Measurements from ENCODE around the gene CAMTA1. TPM values are rescaled to one million over a fixed set of nuclear protein-coding genes. Genes with fewer than 3 reads are reported as not detected.

Gene CAMTA1
- total RNA-seq, 2 donors from 2014 or later: 100 to 102 TPM

DNA sequence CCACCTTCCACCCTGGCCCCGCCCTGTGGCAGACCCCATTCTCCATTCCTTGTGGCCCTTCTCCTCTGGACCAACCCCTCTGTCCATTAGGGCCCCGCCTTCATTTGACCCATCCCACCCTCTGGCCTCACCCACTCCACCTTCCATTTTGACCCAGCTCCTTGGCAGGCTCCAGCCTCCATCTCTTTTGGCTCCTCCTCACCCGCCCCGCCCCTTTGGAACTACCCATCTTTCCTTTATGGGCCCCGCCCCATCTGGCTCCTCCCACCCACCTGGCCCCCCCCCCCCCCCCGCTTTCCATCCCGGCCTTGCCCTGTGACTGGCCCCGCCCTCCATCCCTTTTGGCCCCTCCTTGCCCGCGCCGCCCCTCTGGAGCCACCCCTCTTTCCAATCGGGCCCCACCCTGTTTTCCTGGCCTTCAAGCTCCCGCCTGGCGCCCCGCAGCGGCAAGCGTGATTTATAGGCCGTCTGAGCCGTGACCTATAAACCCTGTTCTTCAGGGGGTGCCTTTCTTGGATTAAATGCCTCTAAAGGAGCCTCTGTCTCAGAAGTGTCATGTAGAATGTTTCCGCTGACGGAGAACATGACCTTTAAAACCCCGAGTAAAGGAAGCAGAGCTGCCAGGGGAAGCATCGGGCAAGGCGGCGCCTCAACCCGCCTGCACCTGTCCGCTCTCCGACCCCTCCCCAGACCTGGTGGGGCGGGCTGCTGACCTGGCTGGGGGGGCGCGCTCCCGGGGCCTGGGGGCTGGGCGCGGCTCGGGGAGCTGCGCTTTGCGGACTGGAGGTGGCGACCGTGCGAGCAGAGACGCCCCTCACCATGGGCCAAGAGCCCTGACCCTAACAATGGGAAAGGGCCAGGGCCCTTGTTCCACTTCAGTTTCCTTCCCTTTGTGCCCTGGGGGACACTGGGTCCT, 178.0 kb downstream of the CAMTA1 start:
- H3K36me3 ChIP-seq: no peaks in the 10 kb centered on the region
- no peaks in the 10 kb centered on the region for H3K9me3 ChIP-seq
- no peak for TF ChIP-seq POLR2A (IDR thresholded peaks at IDR 0.05)
- no peak for TF ChIP-seq POLR2AphosphoS5 (IDR thresholded peaks at IDR 0.05)
- TF ChIP-seq, protein P1, sequence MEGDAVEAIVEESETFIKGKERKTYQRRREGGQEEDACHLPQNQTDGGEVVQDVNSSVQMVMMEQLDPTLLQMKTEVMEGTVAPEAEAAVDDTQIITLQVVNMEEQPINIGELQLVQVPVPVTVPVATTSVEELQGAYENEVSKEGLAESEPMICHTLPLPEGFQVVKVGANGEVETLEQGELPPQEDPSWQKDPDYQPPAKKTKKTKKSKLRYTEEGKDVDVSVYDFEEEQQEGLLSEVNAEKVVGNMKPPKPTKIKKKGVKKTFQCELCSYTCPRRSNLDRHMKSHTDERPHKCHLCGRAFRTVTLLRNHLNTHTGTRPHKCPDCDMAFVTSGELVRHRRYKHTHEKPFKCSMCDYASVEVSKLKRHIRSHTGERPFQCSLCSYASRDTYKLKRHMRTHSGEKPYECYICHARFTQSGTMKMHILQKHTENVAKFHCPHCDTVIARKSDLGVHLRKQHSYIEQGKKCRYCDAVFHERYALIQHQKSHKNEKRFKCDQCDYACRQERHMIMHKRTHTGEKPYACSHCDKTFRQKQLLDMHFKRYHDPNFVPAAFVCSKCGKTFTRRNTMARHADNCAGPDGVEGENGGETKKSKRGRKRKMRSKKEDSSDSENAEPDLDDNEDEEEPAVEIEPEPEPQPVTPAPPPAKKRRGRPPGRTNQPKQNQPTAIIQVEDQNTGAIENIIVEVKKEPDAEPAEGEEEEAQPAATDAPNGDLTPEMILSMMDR (IDR thresholded peaks at IDR 0.05): no peak
- intact Hi-C loops (cut with DNase I): no loop called here
- H3K27ac ChIP-seq: no peak overlapping the region
- no peak overlapping the region for H3K4me3 ChIP-seq
- no peaks in the 10 kb centered on the region for H3K27me3 ChIP-seq (replicated peaks; ENCODE audit: insufficient read depth)
- 34% methylated on average over 40 of the region's 41 CpGs for WGBS
- DNase-seq (ENCODE audit: low spot score): no peak
- H3K4me1 ChIP-seq (replicated peaks): peaks cover 8% of the 10 kb centered on the region

DNA sequence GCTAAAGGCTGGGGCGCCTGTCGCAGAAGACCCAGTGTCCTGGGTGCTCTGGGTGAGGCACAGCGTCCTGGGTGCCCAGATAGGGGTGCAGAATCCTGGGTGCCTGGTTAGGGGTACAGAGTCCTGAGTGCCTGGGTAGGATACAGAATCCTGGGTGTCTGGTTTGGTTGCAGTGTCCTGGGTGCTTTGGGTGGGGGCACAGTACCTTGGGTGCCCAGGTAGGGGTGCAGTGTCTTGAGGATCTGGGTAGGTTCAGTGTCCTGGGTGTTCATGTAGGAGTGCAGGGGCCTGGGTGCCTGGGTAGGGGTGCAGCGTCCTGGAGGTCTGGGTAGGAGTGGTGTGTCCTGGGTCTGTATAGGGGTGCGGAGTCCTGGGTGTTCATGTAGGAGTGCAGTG, 178.7 kb downstream of the CAMTA1 start:
- Histone ChIP-seq H3K27ac (no peak overlapping the region), H3K4me3 (no peak overlapping the region), H3K27me3 (replicated peaks; ENCODE audit: insufficient read depth) (no peaks in the 10 kb centered on the region)

DNA sequence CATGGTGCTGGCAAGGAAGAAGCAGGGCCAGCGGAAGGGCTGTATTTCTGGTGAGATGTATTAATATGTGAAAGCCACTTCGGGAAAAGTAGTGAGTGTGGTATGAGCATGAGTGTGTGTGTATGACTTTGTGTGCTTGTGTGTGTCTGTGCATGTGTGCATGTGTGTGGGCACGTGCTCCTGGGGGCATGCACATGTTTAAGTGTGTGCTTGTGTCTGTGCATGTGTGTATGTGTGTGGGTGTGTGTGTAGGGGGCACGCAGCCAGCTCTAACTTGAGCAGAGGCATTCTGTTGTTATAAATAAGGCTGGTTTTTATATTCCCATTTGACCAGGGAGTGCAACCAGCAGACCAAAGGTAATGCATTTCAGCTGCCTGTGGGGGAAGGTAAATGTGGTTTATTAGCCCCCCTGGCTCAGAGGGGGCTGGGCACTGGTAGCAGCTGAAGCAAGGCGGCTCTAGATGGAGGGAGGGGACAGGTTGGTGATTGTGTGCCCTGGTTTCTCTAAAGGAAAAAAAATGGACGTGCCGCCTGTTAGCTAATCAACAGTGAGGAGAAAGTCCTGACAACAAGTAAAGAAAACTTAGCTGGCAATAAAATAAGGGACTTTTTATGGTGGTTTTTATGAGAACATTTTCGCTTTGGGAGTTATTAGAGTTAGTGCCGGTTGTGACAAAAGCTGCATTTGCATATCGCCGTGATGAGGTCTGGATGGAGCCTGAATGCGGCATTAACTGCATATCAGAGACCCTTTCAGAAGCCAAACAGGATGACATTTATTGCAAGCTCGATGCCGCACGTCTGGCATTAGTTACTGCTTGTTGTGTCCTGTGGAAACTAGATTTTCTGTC, 180.1 kb downstream of the CAMTA1 start:
- DNase-seq (ENCODE audit: low spot score): no peak
- peaks cover 8% of the 10 kb centered on the region for H3K4me1 ChIP-seq (replicated peaks)
- 17% methylated on average over 15 of the region's 15 CpGs for WGBS
- no peaks in the 10 kb centered on the region for H3K36me3 ChIP-seq
- H3K27me3 ChIP-seq (replicated peaks; ENCODE audit: insufficient read depth): no peaks in the 10 kb centered on the region
- TF ChIP-seq POLR2A (IDR thresholded peaks at IDR 0.05) (no peak), POLR2AphosphoS5 (IDR thresholded peaks at IDR 0.05) (peak; percentile 41)
- no peak overlapping the region for H3K27ac ChIP-seq
- no peak overlapping the region for H3K4me3 ChIP-seq
- no peaks in the 10 kb centered on the region for H3K9me3 ChIP-seq
- intact Hi-C loops (cut with DNase I): no loop called here

More for the DNA sequence above, 178.7 kb downstream of the CAMTA1 start:
- Histone ChIP-seq H3K36me3 (no peaks in the 10 kb centered on the region), H3K9me3 (no peaks in the 10 kb centered on the region), H3K4me1 (replicated peaks) (peaks cover 8% of the 10 kb centered on the region)
- intact Hi-C loops (cut with DNase I): no loop called here
- WGBS: 89% methylated on average over 5 of the region's 5 CpGs
- TF ChIP-seq, protein P1 (IDR thresholded peaks at IDR 0.05): no peak
- no peak for TF ChIP-seq POLR2AphosphoS5 (IDR thresholded peaks at IDR 0.05)
- TF ChIP-seq POLR2A (IDR thresholded peaks at IDR 0.05): no peak
- DNase-seq (ENCODE audit: low spot score): no peak

DNA sequence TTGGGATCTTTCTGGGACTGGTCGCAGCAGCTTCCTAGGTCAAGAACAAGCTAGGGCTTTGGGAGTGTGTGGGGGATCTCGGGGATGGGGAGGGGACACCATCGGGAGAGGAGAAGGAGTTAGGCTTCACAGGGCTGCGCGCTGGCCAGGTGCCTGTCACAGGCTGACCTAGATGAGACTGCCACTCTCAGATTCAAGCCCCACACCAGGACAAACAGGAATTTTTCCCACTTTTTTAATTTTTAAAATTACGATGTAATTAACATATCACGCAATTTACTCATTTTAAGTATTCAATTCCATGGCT, 180.6 kb downstream of the CAMTA1 start:
- peaks cover 8% of the 10 kb centered on the region for H3K4me1 ChIP-seq (replicated peaks)
- H3K4me3 ChIP-seq: no peak overlapping the region
- intact Hi-C loops (cut with DNase I): no loop called here
- H3K9me3 ChIP-seq: no peaks in the 10 kb centered on the region
- WGBS: 27% methylated on average over 7 of the region's 7 CpGs
- DNase-seq (ENCODE audit: low spot score): no peak
- no peaks in the 10 kb centered on the region for H3K36me3 ChIP-seq
- TF ChIP-seq POLR2AphosphoS5 (IDR thresholded peaks at IDR 0.05): no peak
- no peak for TF ChIP-seq POLR2A (IDR thresholded peaks at IDR 0.05)
- no peaks in the 10 kb centered on the region for H3K27me3 ChIP-seq (replicated peaks; ENCODE audit: insufficient read depth)
- no peak overlapping the region for H3K27ac ChIP-seq

DNA sequence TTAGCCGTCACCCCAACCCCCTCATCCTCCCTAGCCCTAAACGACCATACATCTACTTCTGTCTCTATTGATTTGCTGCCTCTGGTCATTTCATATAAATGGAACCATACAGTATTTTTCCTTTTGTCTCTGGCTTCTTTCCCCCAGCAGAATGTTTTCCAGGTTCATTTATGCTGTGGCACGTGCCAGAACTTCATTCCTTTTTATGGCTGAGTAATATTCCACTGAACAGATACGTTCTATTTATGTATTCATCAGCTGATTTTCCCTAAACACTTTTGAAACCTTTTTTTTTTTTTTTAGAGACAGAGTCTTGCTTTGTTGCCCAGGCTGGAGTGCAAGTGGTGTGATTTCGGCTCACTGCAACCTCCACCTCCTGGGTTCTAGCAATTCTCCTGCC, 181.1 kb downstream of the CAMTA1 start:
- Histone ChIP-seq H3K4me3 (no peak overlapping the region), H3K4me1 (replicated peaks) (peaks cover 8% of the 10 kb centered on the region), H3K27ac (no peak overlapping the region), H3K27me3 (replicated peaks; ENCODE audit: insufficient read depth) (no peaks in the 10 kb centered on the region), H3K9me3 (no peaks in the 10 kb centered on the region), H3K36me3 (no peaks in the 10 kb centered on the region)
- no peak for DNase-seq (ENCODE audit: low spot score)
- 81% methylated on average over 5 of the region's 5 CpGs for WGBS
- intact Hi-C loops (cut with DNase I): no loop called here
- TF ChIP-seq, protein P1 (IDR thresholded peaks at IDR 0.05): no peak
- TF ChIP-seq POLR2A (IDR thresholded peaks at IDR 0.05) (no peak), POLR2AphosphoS5 (IDR thresholded peaks at IDR 0.05) (no peak)

All from prostate gland (tissue), 2 donors.